H1 (cell line): ENCODE results near the gene MAGI2. TPM values are rescaled to one million over a fixed set of nuclear protein-coding genes. Genes with fewer than 3 reads are reported as not detected.

Experiments used
- CTCF ChIA-PET: fragments of 300-600 bp; sonication (Branson Sonifier 250); formaldehyde crosslinking; loops from one replicate; lab custom pipeline; 2021; ENCODE audit not compliant: partially characterized antibody; lab: Charles Lee
- POLR2A ChIA-PET: fragments of 300-600 bp; sonication (Branson Sonifier 250); formaldehyde crosslinking; loops from one replicate; lab custom pipeline; 2021; ENCODE audit warnings: inconsistent platforms; ENCODE audit not compliant: partially characterized antibody; lab: Charles Lee
- DNase-seq, 2 experiments: peaks; one replicate each; pipeline versions ENCODE4 v3.0.0 to v3.0.0-alpha.2; 2010 to 2022; ENCODE audit warnings: low spot score in 2 of 2, low read depth in 1 of 2, mixed read lengths in 1 of 2
- FAIRE-seq: peaks from 2 replicates; lab custom pipeline; 2011; peaks lifted over from hg19 to GRCh38; lab: Jason Lieb, UNC
- H2AFZ ChIP-seq: 2 replicates; pipeline ENCODE4 v1.8.1; 2012; ENCODE audit warnings: low read length, inconsistent platforms
- H2AK5ac ChIP-seq: 2 replicates; pipeline ENCODE4 v1.6.1; 2013; ENCODE audit warnings: low read depth, low read length
- H2BK120ac ChIP-seq: replicated peaks from 2 replicates; pipeline ENCODE3; 2013; ENCODE audit warnings: low read depth, low read length, inconsistent platforms
- H2BK12ac ChIP-seq: 2 replicates; pipeline ENCODE4 v1.6.1; 2013; ENCODE audit warnings: low read depth, low read length
- H2BK15ac ChIP-seq: 2 replicates; pipeline ENCODE4 v1.6.1; 2013; ENCODE audit warnings: low read length
- H2BK20ac ChIP-seq: 2 replicates; pipeline ENCODE4 v1.6.1; 2013; ENCODE audit warnings: low read length
- H2BK5ac ChIP-seq: 2 replicates; pipeline ENCODE4 v1.6.1; 2013; ENCODE audit warnings: low read depth, low read length
- H3K14ac ChIP-seq: 2 replicates; pipeline ENCODE4 v1.6.1; 2013; ENCODE audit warnings: inconsistent platforms; ENCODE audit not compliant: insufficient read length
- H3K18ac ChIP-seq: 2 replicates; pipeline ENCODE4 v1.6.1; 2013; ENCODE audit warnings: low read length; ENCODE audit errors: extremely low read depth
- H3K23ac ChIP-seq: 2 replicates; pipeline ENCODE4 v1.6.1; 2013; ENCODE audit warnings: inconsistent platforms; ENCODE audit not compliant: insufficient read length
- H3K23me2 ChIP-seq: 2 replicates; pipeline ENCODE4 v1.6.1; 2013; ENCODE audit warnings: low read depth, low read length
- H3K27ac ChIP-seq: 2 replicates; pipeline ENCODE4 v1.6.1; 2011; ENCODE audit warnings: low read depth, low read length, inconsistent platforms
- H3K27me3 ChIP-seq, 4 experiments: replicated peaks in 1 of 4; 1 replicate in 1 of 4; 2 replicates in 3 of 4; pipeline versions ENCODE4 v1.6.1 to v1.8.1; 2011 to 2013; ENCODE audit warnings: low read length in 3 of 4, mild to moderate bottlenecking in 3 of 4, inconsistent platforms in 2 of 4, mixed read lengths in 2 of 4, moderate library complexity in 1 of 4; ENCODE audit not compliant: control insufficient read depth in 3 of 4, insufficient read depth in 3 of 4; ENCODE audit errors: extremely low read depth in 1 of 4
- H3K36me3 ChIP-seq, 4 experiments: 2 replicates each; pipeline versions ENCODE4 v1.6.1 to v1.8.1; 2011 to 2013; ENCODE audit warnings: mild to moderate bottlenecking in 4 of 4, low read length in 3 of 4, moderate library complexity in 2 of 4, control low read depth in 1 of 4, inconsistent platforms in 1 of 4; ENCODE audit not compliant: insufficient read depth in 4 of 4, control insufficient read depth in 2 of 4
- H3K4ac ChIP-seq: replicated peaks from 2 replicates; pipeline ENCODE3; 2013; ENCODE audit warnings: low read length, low read depth, mixed read lengths, inconsistent platforms; ENCODE audit not compliant: insufficient read length
- H3K4me1 ChIP-seq, 4 experiments: replicated peaks in 1 of 4; 1 replicate in 1 of 4; 2 replicates in 3 of 4; pipeline versions ENCODE4 v1.6.1 to v1.8.1; 2011 to 2013; ENCODE audit warnings: low read length in 3 of 4, inconsistent platforms in 2 of 4, mixed read lengths in 1 of 4; ENCODE audit not compliant: insufficient read depth in 4 of 4, control insufficient read depth in 3 of 4
- H3K4me2 ChIP-seq, 2 experiments: 2 replicates each; pipeline versions ENCODE4 v1.6.1 to v1.8.1; 2011 to 2013; ENCODE audit warnings: low read depth in 2 of 2, low read length in 2 of 2, control low read depth in 1 of 2, inconsistent platforms in 1 of 2, mild to moderate bottlenecking in 1 of 2; ENCODE audit not compliant: insufficient read depth in 1 of 2
- H3K4me3 ChIP-seq, 4 experiments: fragments of 200-600, 300-600 bp in 1 of 4; sonication (generic), shearing (Covaris generic), sonication (Bioruptor Twin) in 1 of 4; 2 replicates each; pipeline versions ENCODE4 v1.5.1 to v1.8.1; 2011 to 2016; ENCODE audit warnings: low read length in 4 of 4, low read depth in 3 of 4, control low read depth in 2 of 4, inconsistent platforms in 2 of 4, mild to moderate bottlenecking in 2 of 4, mixed read lengths in 1 of 4, moderate library complexity in 1 of 4; ENCODE audit not compliant: insufficient read depth in 2 of 4; ENCODE audit errors: extremely low read depth in 1 of 4
- H3K56ac ChIP-seq: replicated peaks from 2 replicates; pipeline ENCODE3; 2013; ENCODE audit warnings: low read depth, mild to moderate bottlenecking, mixed read lengths, low read length, inconsistent platforms; ENCODE audit not compliant: insufficient read length
- H3K79me1 ChIP-seq: 2 replicates; pipeline ENCODE4 v1.6.1; 2013; ENCODE audit warnings: low read depth, low read length, control low read depth
- H3K79me2 ChIP-seq, 2 experiments: 2 replicates each; pipeline versions ENCODE4 v1.6.1 to v1.8.1; 2012 to 2013; ENCODE audit warnings: low read length in 2 of 2, mild to moderate bottlenecking in 2 of 2, inconsistent platforms in 1 of 2; ENCODE audit not compliant: insufficient read depth in 2 of 2, control insufficient read depth in 1 of 2
- H3K9ac ChIP-seq, 4 experiments: replicated peaks in 1 of 4; 1 replicate in 1 of 4; 2 replicates in 3 of 4; pipeline versions ENCODE4 v1.6.1 to v1.8.1; 2011 to 2013; ENCODE audit warnings: low read depth in 3 of 4, low read length in 3 of 4, control low read depth in 2 of 4, mild to moderate bottlenecking in 2 of 4, moderate library complexity in 2 of 4, inconsistent platforms in 1 of 4; ENCODE audit errors: extremely low read depth in 1 of 4
- H3K9me3 ChIP-seq, 2 experiments: 2 replicates each; pipeline versions ENCODE4 v1.6.1 to v1.8.1; 2012 to 2013; ENCODE audit warnings: mild to moderate bottlenecking in 2 of 2, moderate library complexity in 2 of 2, control low read depth in 1 of 2, inconsistent platforms in 1 of 2, low read depth in 1 of 2, low read length in 1 of 2, mixed read lengths in 1 of 2; ENCODE audit not compliant: insufficient read depth in 2 of 2
- H4K20me1 ChIP-seq, 2 experiments: replicated peaks in 1 of 2; 2 replicates each; pipeline versions ENCODE3 to v1.8.1; 2011 to 2013; ENCODE audit warnings: inconsistent platforms in 2 of 2, low read length in 2 of 2, mild to moderate bottlenecking in 1 of 2; ENCODE audit not compliant: insufficient read depth in 2 of 2, control insufficient read depth in 1 of 2
- H4K5ac ChIP-seq: 2 replicates; pipeline ENCODE4 v1.6.1; 2013; ENCODE audit warnings: low read length, low read depth, mixed read lengths, inconsistent platforms; ENCODE audit not compliant: insufficient read length
- H4K8ac ChIP-seq: 2 replicates; pipeline ENCODE4 v1.8.0; 2013; ENCODE audit warnings: mild to moderate bottlenecking, moderate library complexity, low read length, inconsistent platforms; ENCODE audit not compliant: insufficient read depth; ENCODE audit errors: extremely low read depth
- H4K91ac ChIP-seq: replicated peaks from 2 replicates; pipeline ENCODE3; 2013; ENCODE audit warnings: low read length, mixed read lengths, inconsistent platforms; ENCODE audit not compliant: insufficient read length
- WGBS, 2 experiments: shearing (Covaris generic) in 1 of 2; methylation state at CpG; one replicate each; pipeline versions ENCODE4 v1.1.6 to v1.1.7; 2013 to 2015; ENCODE audit warnings: low lambda C conversion rate in 2 of 2, mixed read lengths in 2 of 2, inconsistent platforms in 1 of 2, low coverage in 1 of 2, missing lambda C conversion rate in 1 of 2; ENCODE audit not compliant: insufficient replicate concordance in 2 of 2, insufficient coverage in 1 of 2, insufficient read length in 1 of 2; ENCODE audit errors: extremely low coverage in 1 of 2, missing lambda C conversion rate in 1 of 2; 5-methylcytosine and 5-hydroxymethylcytosine counted together
- polyA plus RNA-seq, 7 experiments: library from polyadenylated mRNA; depleted of rRNA in 3 of 7; stranded (reverse) in 5 of 7; unstranded in 2 of 7; fragments of >200 nt in 5 of 7; fragments of 200-250 nt in 2 of 7; gene quantifications; 1 replicate in 5 of 7; 2 replicates in 1 of 7; 4 replicates in 1 of 7; pipeline versions ENCODE4 v1.2.1 to v1.2.3, GENCODE V29; 2011 to 2013; ENCODE audit warnings: missing spikeins in 2 of 7, mixed read lengths in 2 of 7
- total RNA-seq: library from RNA; stranded (reverse); fragmentation: NEBNext Ultra II Directional; extraction: Animal tissue kit (Norgen Biotek cat#: 25700); gene quantifications from 2 replicates; pipeline ENCODE4 v1.2.1, GENCODE V29; 2021

Gene MAGI2
- total and polyA plus RNA-seq, 2 of the 8 experiments (the other 6 are each of a cell fraction or from before 2014, with no cell fraction given): 6.0 to 27.3 TPM

DNA sequence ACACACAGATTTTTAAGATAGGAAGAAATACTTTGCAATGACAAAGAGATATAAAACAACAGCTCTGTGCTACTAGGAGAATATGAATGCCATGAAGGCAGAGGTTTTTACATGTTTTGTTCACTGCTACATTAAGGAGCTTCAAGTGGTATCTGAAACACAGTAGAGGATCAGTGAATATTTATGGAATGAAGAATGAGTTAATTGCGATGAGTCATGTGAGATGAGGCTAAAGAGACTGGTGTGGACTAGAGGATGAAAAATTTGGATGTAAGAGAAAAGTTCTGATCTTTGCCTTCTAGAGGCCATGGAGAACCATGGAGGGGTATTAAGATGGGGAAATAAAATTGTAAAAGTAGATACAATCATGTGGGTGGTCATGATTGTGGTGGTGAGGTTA is 1220.7 kb downstream of the MAGI2 start:
- Histone ChIP-seq H4K8ac (no peak overlapping the region), H4K91ac (no peak overlapping the region), H3K27me3 (no peaks in the 10 kb centered on the region), H3K4me1 (no peaks in the 10 kb centered on the region), H2BK120ac (no peak overlapping the region), H2BK15ac (no peak overlapping the region), H4K20me1 (no peaks in the 10 kb centered on the region), H3K56ac (no peak overlapping the region), H3K23ac (no peak overlapping the region), H2BK5ac (no peak overlapping the region), H3K9ac (no peak overlapping the region), H2AFZ (no peak overlapping the region), H3K27ac (no peak overlapping the region), H3K18ac (no peak overlapping the region), H3K9me3 (no peaks in the 10 kb centered on the region), H2BK20ac (no peak overlapping the region), H3K4me3 (no peak overlapping the region), H3K4ac (no peak overlapping the region), H3K23me2 (no peaks in the 10 kb centered on the region), H2AK5ac (no peak overlapping the region), H2BK12ac (no peak overlapping the region), H3K79me1 (no peaks in the 10 kb centered on the region), H3K4me2 (no peak overlapping the region), H4K5ac (no peak overlapping the region), H3K79me2 (no peaks in the 10 kb centered on the region), H3K36me3 (no peaks in the 10 kb centered on the region), H3K14ac (no peak overlapping the region)
- FAIRE-seq: no peak
- CTCF ChIA-PET: interaction anchor here (1.3 to 1.4 kb wide), 2 partner anchors 11 to 98 kb away, joined by 3 read pairs; no protein-coding TSS in a partner anchor
- POLR2A ChIA-PET: no interaction called here
- WGBS, 2 experiments: 92 to 100% methylated on average over 1 of the region's 1 CpG
- no peak for DNase-seq
